ENCODE data around the gene ARHGAP23.
"Not testable (repeated sequence)": the region's sequence is repeated elsewhere in the genome, so short reads cannot be mapped to it uniquely, and the experiment has no call there.

Gene ARHGAP23

GRCh38 chr17:38512473-38513058 is 84.3 kb downstream of the ARHGAP23 start:
- DNase-seq (ENCODE audit: low spot score): no peak

DNA sequence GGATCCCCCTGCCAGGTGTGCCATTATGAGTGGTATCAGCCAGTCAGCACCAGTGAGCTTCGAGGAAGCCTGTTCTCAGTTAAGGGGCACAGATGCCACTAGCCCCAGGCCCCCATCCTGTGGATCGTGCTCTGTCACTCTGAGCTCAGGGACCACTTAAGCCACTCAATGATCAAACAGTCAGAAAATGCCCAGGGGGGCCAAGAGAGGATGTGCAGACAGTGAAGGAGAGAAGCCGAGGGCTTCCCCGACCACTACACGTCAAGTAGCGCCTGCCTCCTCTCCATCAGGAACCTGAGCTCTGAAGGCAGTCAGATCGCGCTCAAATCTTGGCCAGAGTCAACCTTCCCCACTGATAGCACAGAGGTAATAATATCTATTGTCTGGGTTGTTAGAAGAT is 98.3 kb downstream of the ARHGAP23 start:
- DNase-seq (ENCODE audit: low spot score): not testable (repeated sequence)

- DNase-seq (ENCODE audit: low spot score): not testable (repeated sequence)
These were observed 99.9 kb downstream of the ARHGAP23 start for GRCh38 chr17:38528141-38528540.

GRCh38 chr17:38530856-38531255 is 102.6 kb downstream of the ARHGAP23 start:
- DNase-seq (ENCODE audit: low spot score): not testable (repeated sequence)

DNA sequence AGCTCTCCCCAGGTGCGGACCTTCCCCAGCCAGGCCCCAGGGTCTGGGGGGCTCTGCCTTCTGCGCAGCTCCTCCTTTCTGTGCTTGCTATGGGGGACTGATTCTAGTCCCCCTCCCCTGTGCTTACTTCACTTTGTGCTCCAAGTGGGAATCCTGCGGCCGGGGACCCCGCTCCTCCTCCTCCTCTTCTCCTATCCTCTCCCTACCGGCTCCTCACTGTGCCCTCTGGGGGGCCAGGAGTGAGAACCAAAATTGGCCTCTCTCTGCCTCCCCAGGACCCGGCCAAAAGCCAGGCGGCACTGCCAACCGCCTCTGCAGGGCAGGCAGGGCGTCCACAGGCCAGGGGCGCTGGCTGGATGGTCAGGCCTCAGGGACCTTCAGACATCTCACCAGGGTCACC is 103.5 kb downstream of the ARHGAP23 start:
- DNase-seq (ENCODE audit: low spot score): not testable (repeated sequence)

GRCh38 chr17:38532451-38532850 is 104.2 kb downstream of the ARHGAP23 start:
- no peak for DNase-seq (ENCODE audit: low spot score)

DNA sequence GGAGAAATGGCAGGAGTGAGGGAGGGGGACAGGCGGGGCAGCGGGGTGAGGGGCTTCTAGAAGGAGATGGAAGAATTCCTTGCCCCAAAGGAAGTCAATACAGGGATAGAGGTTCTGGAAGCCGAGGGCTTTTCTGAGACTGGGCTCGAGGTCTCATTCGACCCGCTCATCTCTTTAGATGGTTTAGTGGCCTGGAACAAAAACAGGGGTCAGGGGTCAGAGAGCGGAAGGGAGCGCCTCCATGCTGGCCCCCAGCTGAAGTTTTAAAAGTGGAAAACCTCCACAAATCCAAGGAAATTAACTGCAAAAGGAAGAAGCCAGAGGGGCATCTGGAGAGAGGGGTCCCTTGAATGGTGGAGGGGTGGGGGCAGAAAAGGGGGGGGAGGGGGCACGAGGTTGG is 105.0 kb downstream of the ARHGAP23 start:
- DNase-seq (ENCODE audit: low spot score): no peak

DNA sequence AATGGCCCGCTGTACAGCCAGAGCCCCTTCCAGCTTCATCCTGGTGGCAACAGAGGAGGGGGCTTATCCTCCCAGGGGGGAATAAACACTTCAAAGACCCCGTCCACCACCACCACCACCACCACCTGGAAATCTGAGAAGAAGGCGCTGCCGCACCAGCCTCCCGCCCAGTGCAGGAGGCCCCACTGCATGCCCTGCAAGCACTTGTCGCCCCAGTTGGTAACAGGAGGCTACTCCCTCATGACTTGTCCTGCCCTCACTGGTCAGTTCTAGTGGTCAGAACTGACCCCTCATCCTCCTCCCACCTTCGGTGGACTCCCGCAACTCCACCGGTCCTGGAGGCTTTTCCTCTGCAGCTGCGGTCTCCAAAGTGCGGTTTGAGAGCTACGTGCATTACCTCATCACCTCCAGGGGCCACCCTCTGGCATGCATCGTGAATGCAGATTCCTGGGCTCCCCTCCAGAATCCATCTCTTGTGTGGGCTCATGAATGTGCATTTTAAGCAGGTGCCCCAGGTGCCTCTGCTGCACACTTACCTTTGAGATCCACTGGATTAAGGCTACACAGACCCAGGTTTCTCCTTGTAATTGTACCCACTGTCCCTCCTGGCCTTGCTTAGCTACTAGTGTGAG is 105.7 kb downstream of the ARHGAP23 start:
- no peak for DNase-seq (ENCODE audit: low spot score)

- DNase-seq (ENCODE audit: low spot score): no peak
These were observed 106.2 kb downstream of the ARHGAP23 start for GRCh38 chr17:38534498-38534885.

- no peak for DNase-seq (ENCODE audit: low spot score)
These were observed 107.6 kb downstream of the ARHGAP23 start for GRCh38 chr17:38535886-38536285.

GRCh38 chr17:38536661-38537060 is 108.4 kb downstream of the ARHGAP23 start:
- DNase-seq (ENCODE audit: low spot score): no peak

- DNase-seq (ENCODE audit: low spot score): no peak
These were observed 110.6 kb downstream of the ARHGAP23 start for GRCh38 chr17:38538906-38539305.

- no peak for DNase-seq (ENCODE audit: low spot score)
These were observed 111.1 kb downstream of the ARHGAP23 start for GRCh38 chr17:38539386-38539785.

- DNase-seq (ENCODE audit: low spot score): no peak
These were observed 112.3 kb downstream of the ARHGAP23 start for GRCh38 chr17:38540514-38541045.

DNA sequence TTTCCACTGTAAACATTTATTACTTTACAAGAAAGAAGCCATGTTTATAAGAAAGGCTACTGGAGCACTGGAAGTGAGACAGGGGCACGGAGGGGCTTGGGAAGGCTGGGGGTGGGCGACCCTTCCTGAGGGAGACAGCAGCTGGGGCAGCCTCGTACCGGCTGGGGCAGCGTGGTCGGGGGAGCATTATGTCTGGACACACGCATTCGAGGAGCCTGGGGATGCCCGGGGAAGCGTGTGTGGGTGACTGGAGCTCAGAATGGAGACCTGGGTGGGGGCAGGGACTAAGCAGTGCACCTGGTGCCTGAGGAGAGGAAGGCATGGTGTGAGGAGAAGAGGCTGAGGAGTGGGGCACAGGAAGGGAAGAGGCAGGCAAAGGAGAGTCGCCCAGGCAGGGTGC is 113.0 kb downstream of the ARHGAP23 start:
- no peak for DNase-seq (ENCODE audit: low spot score)

DNA sequence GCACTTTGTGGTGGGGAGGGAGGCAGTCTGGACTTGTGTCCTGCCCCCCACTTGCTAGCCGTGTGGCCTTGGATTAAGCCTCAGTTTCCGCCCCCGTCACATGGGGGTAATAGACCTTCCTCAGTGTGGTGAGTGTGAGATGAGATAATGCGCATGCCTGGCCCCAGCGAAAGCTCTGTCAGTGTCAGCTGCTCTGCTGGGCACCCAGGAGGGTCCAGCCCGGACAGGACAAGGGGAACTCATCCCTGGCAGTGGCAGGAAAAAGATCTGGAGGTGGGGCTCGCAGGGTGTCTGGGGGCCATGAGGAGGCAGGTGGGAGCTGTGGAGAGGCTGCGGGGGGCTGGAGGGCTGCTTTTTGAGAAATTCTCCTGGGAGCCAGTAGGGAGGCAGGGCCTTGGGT is 114.0 kb downstream of the ARHGAP23 start:
- DNase-seq (ENCODE audit: low spot score): no peak

GRCh38 chr17:38543403-38544174 is 115.3 kb downstream of the ARHGAP23 start:
- DNase-seq (ENCODE audit: low spot score): no peak

DNA sequence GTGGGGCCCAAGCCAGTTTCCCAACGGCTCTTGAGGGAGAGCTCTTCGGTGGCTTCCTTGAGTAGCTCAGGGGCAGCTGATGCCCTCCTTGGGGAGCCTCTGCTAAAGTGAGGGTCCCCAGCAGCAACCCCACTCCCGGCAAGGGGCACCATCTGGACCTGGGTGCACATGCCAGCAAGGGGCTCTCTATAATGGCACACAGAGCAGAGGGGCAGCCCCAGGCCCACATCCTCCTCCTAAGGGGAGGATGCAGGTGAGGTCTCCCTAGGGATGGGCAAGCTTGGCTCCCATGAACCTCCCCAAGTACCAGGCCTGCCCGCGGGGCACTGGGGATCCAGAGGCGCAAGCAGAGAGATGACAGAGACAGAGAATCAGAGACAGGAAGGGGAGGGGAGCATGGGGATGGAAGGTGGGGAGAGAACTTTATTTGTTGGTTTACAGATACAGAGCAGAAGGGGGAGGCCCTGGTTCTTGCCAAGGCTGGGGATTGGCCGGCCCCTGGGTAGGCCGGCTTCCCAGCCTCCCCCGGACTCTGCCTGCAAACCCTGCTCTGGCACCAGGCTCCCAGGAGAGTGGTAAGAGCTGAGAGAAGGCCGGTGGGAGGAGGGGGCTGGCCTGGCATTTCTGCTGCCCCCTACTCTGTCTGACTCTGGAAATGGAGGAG is 116.0 kb downstream of the ARHGAP23 start:
- DNase-seq (ENCODE audit: low spot score): no peak

- no peak for DNase-seq (ENCODE audit: low spot score)
These were observed 116.6 kb downstream of the ARHGAP23 start for GRCh38 chr17:38544839-38545209.

- DNase-seq (ENCODE audit: low spot score): no peak
These were observed 117.4 kb downstream of the ARHGAP23 start for GRCh38 chr17:38545531-38546225.

DNA sequence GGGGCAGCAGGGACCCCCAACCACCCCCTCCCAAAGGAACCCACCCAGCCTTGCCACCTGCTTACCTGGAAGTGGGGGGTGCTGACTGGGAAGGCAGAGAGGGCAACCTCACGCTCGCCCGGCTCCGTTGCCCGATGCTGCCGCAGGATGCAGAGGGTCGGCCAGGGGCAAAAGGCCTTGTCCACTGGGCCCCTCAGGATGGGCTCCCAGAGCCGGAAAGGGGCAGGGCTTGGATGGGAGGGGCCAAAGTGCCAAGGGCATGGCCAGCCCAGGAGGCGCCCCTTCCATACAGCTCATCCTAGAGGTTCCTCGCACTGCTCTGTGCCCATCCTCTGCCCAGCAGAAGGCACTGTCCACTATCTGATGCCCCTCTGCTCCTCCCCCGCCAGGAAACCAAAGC is 118.1 kb downstream of the ARHGAP23 start:
- no peak for DNase-seq (ENCODE audit: low spot score)

DNA sequence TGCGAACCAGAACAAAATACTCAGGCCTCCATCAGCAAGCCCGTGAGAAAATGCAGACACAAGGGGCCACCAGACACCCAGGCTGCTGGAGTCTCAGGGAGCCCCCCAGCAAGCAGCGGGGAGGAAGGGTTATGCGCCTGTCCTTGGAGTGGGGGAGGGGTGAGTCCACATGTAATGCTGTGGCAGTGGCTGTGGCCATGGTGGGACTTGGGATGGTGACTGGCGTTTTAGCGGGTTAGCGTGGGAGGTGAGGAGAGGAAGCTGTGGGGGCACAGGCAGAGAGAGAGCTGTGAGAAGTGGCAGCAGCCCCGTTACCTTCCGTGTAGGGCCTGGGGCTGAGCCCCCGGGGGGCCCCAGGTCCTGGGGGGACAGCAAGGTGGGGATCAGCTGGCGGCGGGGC is 119.2 kb downstream of the ARHGAP23 start:
- no peak for DNase-seq (ENCODE audit: low spot score)

All from putamen (tissue), 1 donor.